HepG2 (cell line): ENCODE measurements around the gene TAT. TPM values are rescaled to one million over a fixed set of nuclear protein-coding genes. Genes with fewer than 3 reads are reported as not detected.

ENCODE experiments used
- ARNT ChIP-seq: fragments of 450-650 bp; IDR thresholded peaks from 2 replicates; pipeline ENCODE4 v1.6.1; 2017
- ATRX ChIP-seq: sonication (generic); formaldehyde crosslinking; IDR thresholded peaks from 2 replicates; pipeline ENCODE4 v1.4.0; 2020; ENCODE audit warnings: missing genetic modification reagents, borderline replicate concordance
- CBX5 ChIP-seq: sonication (generic); formaldehyde crosslinking; IDR thresholded peaks from 2 replicates; pipeline ENCODE4 v1.4.0; 2020; ENCODE audit warnings: missing genetic modification reagents, borderline replicate concordance
- FOXK2 ChIP-seq: fragments of 450-650 bp; IDR thresholded peaks from 2 replicates; pipeline ENCODE4 v1.6.1; 2016
- FUBP1 ChIP-seq: sonication (generic); formaldehyde crosslinking; IDR thresholded peaks from 2 replicates; pipeline ENCODE4 v1.5.1; 2020; ENCODE audit warnings: missing genetic modification reagents, mild to moderate bottlenecking, borderline replicate concordance
- HNRNPUL1 ChIP-seq: fragments of 200-400 bp; formaldehyde crosslinking; IDR thresholded peaks from 2 replicates; pipeline ENCODE4 v1.6.1; 2017; ENCODE audit warnings: low read depth, mild to moderate bottlenecking, low read length, moderate library complexity
- KDM3A ChIP-seq: IDR thresholded peaks from 2 replicates; pipeline ENCODE4 v1.6.1; 2018; ENCODE audit warnings: low read depth, missing compliant biosample characterization
- NFE2 ChIP-seq: sonication (generic); formaldehyde crosslinking; IDR thresholded peaks from 2 replicates; pipeline ENCODE4 v1.4.0; 2020; ENCODE audit warnings: missing genetic modification reagents
- NONO ChIP-seq, 2 experiments: fragments of 450-650 bp in 1 of 2; sonication (generic) in 1 of 2; formaldehyde crosslinking in 1 of 2; IDR thresholded peaks in 1 of 2; conservative IDR thresholded peaks in 1 of 2; 2 replicates each; pipeline versions ENCODE4 v1.6.1 to v1.8.0; 2017 to 2022; ENCODE audit warnings: mild to moderate bottlenecking in 1 of 2, missing genetic modification reagents in 1 of 2, moderate library complexity in 1 of 2
- NR2F2 ChIP-seq: IDR thresholded peaks from 2 replicates; pipeline ENCODE4 v1.6.1; 2012; ENCODE audit warnings: low read depth, inconsistent platforms, borderline replicate concordance
- POLR2A ChIP-seq, 2 experiments: IDR thresholded peaks; 2 replicates each; pipeline ENCODE4 v1.6.1; 2011; ENCODE audit warnings: low read depth in 2 of 2, low read length in 2 of 2, mild to moderate bottlenecking in 1 of 2, moderate library complexity in 1 of 2; ENCODE audit not compliant: insufficient read depth in 1 of 2
- PRPF4 ChIP-seq: fragments of 200-400 bp; formaldehyde crosslinking; IDR thresholded peaks from 2 replicates; pipeline ENCODE4 v1.6.1; 2016; ENCODE audit warnings: low read length, low read depth; ENCODE audit not compliant: poor library complexity, severe bottlenecking
- ZBTB26 ChIP-seq: IDR thresholded peaks from 2 replicates; pipeline ENCODE4 v1.6.1; 2016; ENCODE audit warnings: missing compliant biosample characterization, missing genetic modification reagents, borderline replicate concordance
- ZBTB7A ChIP-seq: sonication (generic); formaldehyde crosslinking; IDR thresholded peaks from 2 replicates; pipeline ENCODE4 v1.8.0; 2022; ENCODE audit warnings: mild to moderate bottlenecking, missing genetic modification reagents
- ZNF460 ChIP-seq: sonication (generic); formaldehyde crosslinking; IDR thresholded peaks from 2 replicates; pipeline ENCODE4 v1.5.1; 2020; ENCODE audit warnings: missing genetic modification reagents, mild to moderate bottlenecking, borderline replicate concordance
- ZNF513 ChIP-seq: sonication (generic); formaldehyde crosslinking; conservative IDR thresholded peaks from 2 replicates; pipeline ENCODE4 v1.5.0; 2020; ENCODE audit warnings: missing genetic modification reagents
- ZNF577 ChIP-seq: sonication (generic); formaldehyde crosslinking; IDR thresholded peaks from 2 replicates; pipeline ENCODE4 v1.4.0; 2020; ENCODE audit warnings: mild to moderate bottlenecking, low read depth, missing genetic modification reagents, borderline replicate concordance
- ZNF605 ChIP-seq: sonication (generic); formaldehyde crosslinking; IDR thresholded peaks from 2 replicates; pipeline ENCODE4 v1.8.0; 2022; ENCODE audit warnings: mild to moderate bottlenecking, missing genetic modification reagents
- polyA plus RNA-seq, 8 experiments: library from polyadenylated mRNA; depleted of rRNA in 3 of 8; stranded (reverse) in 7 of 8; unstranded in 1 of 8; fragments of >200 nt; fragmentation: Illumina TruSeq in 4 of 8; extraction: Trizol in 4 of 8; gene quantifications; 2 replicates each; pipeline versions ENCODE4 v1.2.1 to v1.2.3, GENCODE V29; 2011 to 2016; ENCODE audit warnings: low read depth in 4 of 8, missing spikeins in 1 of 8, mixed read lengths in 1 of 8; ENCODE audit not compliant: insufficient read depth in 1 of 8
- total RNA-seq, 5 experiments: library from RNA; depleted of rRNA; stranded (reverse); fragments of >200 nt; fragmentation: Illumina TruSeq; extraction: Trizol; gene quantifications; 2 replicates each; pipeline ENCODE4 v1.2.3, GENCODE V29; 2016; ENCODE audit warnings: low read depth in 1 of 5
- TF ChIP-seq, protein P1 (sequence below): sonication (generic); formaldehyde crosslinking; IDR thresholded peaks from 2 replicates; pipeline ENCODE4 v1.8.1; 2022; ENCODE audit warnings: low read depth, mild to moderate bottlenecking, missing genetic modification reagents
- TF ChIP-seq, protein P2 (sequence below): sonication (generic); formaldehyde crosslinking; IDR thresholded peaks from 2 replicates; pipeline ENCODE4 v1.4.0; 2020; ENCODE audit warnings: mild to moderate bottlenecking, missing genetic modification reagents

The TAT gene
- total and polyA plus RNA-seq, 2 of the 13 experiments (the other 11 are each of a cell fraction or from before 2014, with no cell fraction given), result 1.6 to 5.8 TPM

GRCh38 chr16:71610936-71611871 is 34.3 kb upstream of the TAT start (continued):
- no peak; the same call in 1 of the 2 replicates for TF ChIP-seq ZBTB26 (CRISPR knock-in tag)
- no peak; the same call in 1 of the 2 replicates for TF ChIP-seq ZNF513
- no peak for TF ChIP-seq PRPF4
- no peak for TF ChIP-seq NONO (IDR thresholded peaks at IDR 0.05)
- TF ChIP-seq NONO (CRISPR knock-in tag; conservative IDR thresholded peaks at IDR 0.05), result no peak; the same call in 1 of the 2 replicates
- TF ChIP-seq ZBTB7A, result no peak
- TF ChIP-seq FOXK2, result no peak
- TF ChIP-seq ZNF577 (CRISPR knock-in tag), result no peak
- no peak for TF ChIP-seq ATRX (CRISPR knock-in tag)
- peak; percentile 82; the same call in 1 of the 2 replicates for TF ChIP-seq CBX5
- no peak for TF ChIP-seq POLR2A (IDR thresholded peaks at IDR 0.05; ENCODE audit: insufficient read depth in 1 of 2, low read depth in 2 of 2, low read length in 2 of 2)
- TF ChIP-seq, protein P1, sequence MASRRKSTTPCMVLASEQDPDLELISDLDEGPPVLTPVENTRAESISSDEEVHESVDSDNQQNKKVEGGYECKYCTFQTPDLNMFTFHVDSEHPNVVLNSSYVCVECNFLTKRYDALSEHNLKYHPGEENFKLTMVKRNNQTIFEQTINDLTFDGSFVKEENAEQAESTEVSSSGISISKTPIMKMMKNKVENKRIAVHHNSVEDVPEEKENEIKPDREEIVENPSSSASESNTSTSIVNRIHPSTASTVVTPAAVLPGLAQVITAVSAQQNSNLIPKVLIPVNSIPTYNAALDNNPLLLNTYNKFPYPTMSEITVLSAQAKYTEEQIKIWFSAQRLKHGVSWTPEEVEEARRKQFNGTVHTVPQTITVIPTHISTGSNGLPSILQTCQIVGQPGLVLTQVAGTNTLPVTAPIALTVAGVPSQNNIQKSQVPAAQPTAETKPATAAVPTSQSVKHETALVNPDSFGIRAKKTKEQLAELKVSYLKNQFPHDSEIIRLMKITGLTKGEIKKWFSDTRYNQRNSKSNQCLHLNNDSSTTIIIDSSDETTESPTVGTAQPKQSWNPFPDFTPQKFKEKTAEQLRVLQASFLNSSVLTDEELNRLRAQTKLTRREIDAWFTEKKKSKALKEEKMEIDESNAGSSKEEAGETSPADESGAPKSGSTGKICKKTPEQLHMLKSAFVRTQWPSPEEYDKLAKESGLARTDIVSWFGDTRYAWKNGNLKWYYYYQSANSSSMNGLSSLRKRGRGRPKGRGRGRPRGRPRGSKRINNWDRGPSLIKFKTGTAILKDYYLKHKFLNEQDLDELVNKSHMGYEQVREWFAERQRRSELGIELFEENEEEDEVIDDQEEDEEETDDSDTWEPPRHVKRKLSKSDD (CRISPR knock-in tag), result no peak
- TF ChIP-seq ZNF605 (CRISPR knock-in tag), result peak; percentile 76; the same call in 1 of the 2 replicates
- TF ChIP-seq, protein P2, sequence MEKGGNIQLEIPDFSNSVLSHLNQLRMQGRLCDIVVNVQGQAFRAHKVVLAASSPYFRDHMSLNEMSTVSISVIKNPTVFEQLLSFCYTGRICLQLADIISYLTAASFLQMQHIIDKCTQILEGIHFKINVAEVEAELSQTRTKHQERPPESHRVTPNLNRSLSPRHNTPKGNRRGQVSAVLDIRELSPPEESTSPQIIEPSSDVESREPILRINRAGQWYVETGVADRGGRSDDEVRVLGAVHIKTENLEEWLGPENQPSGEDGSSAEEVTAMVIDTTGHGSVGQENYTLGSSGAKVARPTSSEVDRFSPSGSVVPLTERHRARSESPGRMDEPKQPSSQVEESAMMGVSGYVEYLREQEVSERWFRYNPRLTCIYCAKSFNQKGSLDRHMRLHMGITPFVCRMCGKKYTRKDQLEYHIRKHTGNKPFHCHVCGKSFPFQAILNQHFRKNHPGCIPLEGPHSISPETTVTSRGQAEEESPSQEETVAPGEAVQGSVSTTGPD (CRISPR knock-in tag), result no peak
- TF ChIP-seq ARNT, result no peak
- TF ChIP-seq HNRNPUL1, result no peak
- no peak for TF ChIP-seq ZNF460 (CRISPR knock-in tag)
- TF ChIP-seq KDM3A (CRISPR knock-in tag), result peak; percentile 83; the same call in 1 of the 2 replicates
- TF ChIP-seq FUBP1 (CRISPR knock-in tag), result no peak
- 0 out of 2 replicates have a peak, but pooled peaks have one; percentile 25 for TF ChIP-seq NFE2
- no peak for TF ChIP-seq NR2F2
